H1 (cell line): ENCODE results near the gene APOBEC3C. TPM values are rescaled to one million over a fixed set of nuclear protein-coding genes. Genes with fewer than 3 reads are reported as not detected.

Experiments used
- CREB1 ChIP-seq: IDR thresholded peaks from 2 replicates; pipeline ENCODE4 v1.6.1; 2012; ENCODE audit warnings: inconsistent platforms
- EGR1 ChIP-seq: IDR thresholded peaks from 2 replicates; pipeline ENCODE4 v1.6.1; 2011; ENCODE audit warnings: low read depth, low read length, borderline replicate concordance
- FOSL1 ChIP-seq: IDR thresholded peaks from 2 replicates; pipeline ENCODE4 v1.6.1; 2011; ENCODE audit warnings: mild to moderate bottlenecking, low read depth, low read length, moderate library complexity; ENCODE audit not compliant: insufficient read depth
- JUND ChIP-seq: IDR thresholded peaks from 2 replicates; pipeline ENCODE4 v1.6.1; 2011; ENCODE audit warnings: mild to moderate bottlenecking, improper control_type of control experiment, low read length
- PHF8 ChIP-seq: fragments of 200-600 bp; sonication (generic); conservative IDR thresholded peaks from 2 replicates; pipeline ENCODE4 v1.7.1; 2012; ENCODE audit warnings: low read depth, mild to moderate bottlenecking, inconsistent platforms, low read length, moderate library complexity
- POLR2AphosphoS5 ChIP-seq: IDR thresholded peaks from 2 replicates; pipeline ENCODE4 v1.6.1; 2011; ENCODE audit warnings: low read depth, low read length
- RAD21 ChIP-seq, 2 experiments: IDR thresholded peaks in 1 of 2; conservative IDR thresholded peaks in 1 of 2; 2 replicates each; pipeline ENCODE4 v1.6.1; 2011; ENCODE audit warnings: low read depth in 2 of 2, low read length in 2 of 2, improper control_type of control experiment in 1 of 2, inconsistent platforms in 1 of 2, mild to moderate bottlenecking in 1 of 2, moderate library complexity in 1 of 2
- SAP30 ChIP-seq: fragments of 300-600 bp; sonication (generic); IDR thresholded peaks from 2 replicates; pipeline ENCODE4 v1.7.1; 2012; ENCODE audit warnings: low read length, moderate library complexity, mild to moderate bottlenecking, inconsistent platforms; ENCODE audit not compliant: insufficient read depth, insufficient replicate concordance
- TAF1 ChIP-seq: IDR thresholded peaks from 2 replicates; pipeline ENCODE4 v1.6.1; 2011; ENCODE audit warnings: mild to moderate bottlenecking, low read depth, low read length
- polyA plus RNA-seq, 7 experiments: library from polyadenylated mRNA; depleted of rRNA in 3 of 7; stranded (reverse) in 5 of 7; unstranded in 2 of 7; fragments of >200 nt in 5 of 7; fragments of 200-250 nt in 2 of 7; gene quantifications; 1 replicate in 5 of 7; 2 replicates in 1 of 7; 4 replicates in 1 of 7; pipeline versions ENCODE4 v1.2.1 to v1.2.3, GENCODE V29; 2011 to 2013; ENCODE audit warnings: missing spikeins in 2 of 7, mixed read lengths in 2 of 7
- total RNA-seq: library from RNA; stranded (reverse); fragmentation: NEBNext Ultra II Directional; extraction: Animal tissue kit (Norgen Biotek cat#: 25700); gene quantifications from 2 replicates; pipeline ENCODE4 v1.2.1, GENCODE V29; 2021

APOBEC3C gene
- total and polyA plus RNA-seq, 2 of the 8 experiments (the other 6 are each of a cell fraction or from before 2014, with no cell fraction given), result 20.3 to 23.3 TPM

DNA sequence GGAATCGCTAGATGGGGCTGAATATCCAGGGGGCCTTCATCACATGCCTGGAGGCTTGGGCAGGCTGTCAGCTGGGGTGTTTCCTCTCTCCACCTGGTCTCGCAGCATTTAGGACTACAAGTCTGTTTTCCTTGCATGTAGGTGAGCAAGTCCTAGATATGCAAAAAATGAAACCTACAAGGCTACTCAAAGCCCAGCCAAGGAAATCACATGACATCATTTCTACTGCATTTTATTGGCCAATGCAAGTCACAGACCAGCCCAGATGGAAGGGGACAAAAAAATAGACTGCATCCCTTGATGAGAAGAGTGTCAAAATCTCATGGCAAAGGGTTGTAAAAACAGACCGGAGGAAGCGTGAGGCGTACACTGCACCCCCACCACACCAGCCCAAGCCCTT is 41.5 kb upstream of the APOBEC3C start (continued):
- TF ChIP-seq SAP30 (no peak), EGR1 (no peak), POLR2AphosphoS5 (no peak), CREB1 (no peak), FOSL1 (no peak), PHF8 (no peak), TAF1 (no peak), RAD21 (IDR thresholded peaks at IDR 0.05 in 1 of 2, conservative IDR thresholded peaks at IDR 0.05 in 1 of 2; ENCODE audit: low read depth in 2 of 2, low read length in 2 of 2) (no peak), JUND (no peak)
